GM19468 (cell line): ENCODE results near the gene C11orf68.
"Not testable (repeated sequence)": the region's sequence is repeated elsewhere in the genome, so short reads cannot be mapped to it uniquely, and the experiment has no call there.

Experiments
- ATAC-seq: cut with Tn5 transposase; IDR thresholded peaks from one replicate; pipeline ENCODE4 v1.9.1; 2021; ENCODE audit warnings: mild to moderate bottlenecking, moderate library complexity, moderate number of reproducible peaks; ENCODE audit not compliant: unreplicated experiment; ENCODE audit errors: extremely low read depth

Gene C11orf68

GRCh38 chr11:65892661-65893317, 26.1 kb downstream of the C11orf68 start:
- ATAC-seq, result no peak

- ATAC-seq, result not testable (repeated sequence)
Measured at GRCh38 chr11:65892137-65892540, 26.7 kb downstream of the C11orf68 start.

- no peak for ATAC-seq
Measured at GRCh38 chr11:65891219-65892136, 27.4 kb downstream of the C11orf68 start.

- ATAC-seq, result peak; percentile 63
Measured at GRCh38 chr11:65890324-65891218, 28.3 kb downstream of the C11orf68 start, which contains the start of gene CCDC85B. Gene CCDC85B, plus strand, starts transcription at chr11:65890673. Its CDS starts 111 bp downstream, at chr11:65890784.

GRCh38 chr11:65888163-65888814, 30.6 kb downstream of the C11orf68 start, which contains the start of gene FIBP:
Gene FIBP, minus strand, starts transcription at chr11:65888471. Its CDS starts 53 bp downstream, at chr11:65888418.
- ATAC-seq, result no peak

GRCh38 chr11:65887723-65888162, 31.1 kb downstream of the C11orf68 start:
- ATAC-seq, result no peak

- no peak for ATAC-seq
Measured at GRCh38 chr11:65886826-65887722, 31.8 kb downstream of the C11orf68 start.

- ATAC-seq, result no peak
Measured at GRCh38 chr11:65885808-65886536, 32.9 kb downstream of the C11orf68 start.

- no peak for ATAC-seq
Measured at GRCh38 chr11:65885231-65885630, 33.6 kb downstream of the C11orf68 start.

- ATAC-seq, result no peak
Measured at GRCh38 chr11:65884716-65885092, 34.2 kb downstream of the C11orf68 start.

- no peak for ATAC-seq
Measured at GRCh38 chr11:65883786-65884715, 34.8 kb downstream of the C11orf68 start.

GRCh38 chr11:65883058-65883761, 35.7 kb downstream of the C11orf68 start:
- ATAC-seq, result no peak

- no peak for ATAC-seq
Measured at GRCh38 chr11:65882120-65883057, 36.5 kb downstream of the C11orf68 start.

- ATAC-seq, result no peak
Measured at GRCh38 chr11:65880844-65881421, 37.9 kb downstream of the C11orf68 start.

GRCh38 chr11:65880027-65880426, 38.8 kb downstream of the C11orf68 start:
- no peak for ATAC-seq
